GM19328 (cell line): ENCODE results near the gene THOC7.

ENCODE experiments used
- ATAC-seq: cut with Tn5 transposase; IDR thresholded peaks from one replicate; pipeline ENCODE4 v1.9.1; 2021; ENCODE audit warnings: mild to moderate bottlenecking, moderate library complexity; ENCODE audit not compliant: unreplicated experiment

THOC7 gene

GRCh38 chr3:63878394-63879060 lies 14.9 kb upstream of the THOC7 start:
- ATAC-seq = no peak

- ATAC-seq = no peak
These were observed 14.3 kb upstream of the THOC7 start for GRCh38 chr3:63877737-63878393.

DNA sequence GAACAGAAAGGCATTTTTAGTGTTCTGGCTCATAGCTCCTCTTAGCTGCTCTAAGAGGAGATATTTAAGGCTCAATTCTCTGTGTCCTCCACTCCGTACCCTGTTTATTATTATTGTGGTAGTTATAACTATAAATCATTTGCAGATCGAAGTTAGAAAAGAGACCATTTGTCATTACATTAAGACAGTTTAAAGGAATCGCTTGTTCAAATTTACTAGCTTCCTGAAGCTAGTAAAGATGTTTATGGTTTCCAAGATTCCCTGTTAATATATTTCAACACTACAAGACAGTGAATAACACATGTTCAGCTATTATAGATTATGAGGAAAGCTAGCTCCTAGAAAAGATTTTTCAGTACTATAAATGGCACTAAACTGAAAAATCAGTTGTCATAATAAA lies 12.7 kb upstream of the THOC7 start:
- no peak for ATAC-seq

DNA sequence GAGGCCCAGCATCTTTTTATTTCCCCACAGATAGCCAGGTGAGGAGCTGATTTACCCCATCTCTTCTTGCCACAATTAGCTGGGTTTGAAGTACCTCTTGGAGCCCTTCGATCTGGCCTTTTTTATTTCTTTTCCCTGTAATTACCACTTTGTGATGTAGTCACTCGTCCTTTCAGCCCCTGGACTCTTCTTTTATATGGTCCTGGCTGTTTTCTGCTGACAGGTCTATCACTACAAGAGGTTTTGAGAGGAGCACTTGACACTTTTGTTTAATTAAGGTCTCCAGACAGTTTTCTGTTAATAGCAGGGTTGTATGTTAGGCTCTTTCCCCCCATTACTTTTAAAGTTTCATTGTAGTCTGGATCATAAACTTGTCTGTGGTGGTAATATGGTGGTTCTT lies 11.9 kb upstream of the THOC7 start:
- no peak for ATAC-seq

DNA sequence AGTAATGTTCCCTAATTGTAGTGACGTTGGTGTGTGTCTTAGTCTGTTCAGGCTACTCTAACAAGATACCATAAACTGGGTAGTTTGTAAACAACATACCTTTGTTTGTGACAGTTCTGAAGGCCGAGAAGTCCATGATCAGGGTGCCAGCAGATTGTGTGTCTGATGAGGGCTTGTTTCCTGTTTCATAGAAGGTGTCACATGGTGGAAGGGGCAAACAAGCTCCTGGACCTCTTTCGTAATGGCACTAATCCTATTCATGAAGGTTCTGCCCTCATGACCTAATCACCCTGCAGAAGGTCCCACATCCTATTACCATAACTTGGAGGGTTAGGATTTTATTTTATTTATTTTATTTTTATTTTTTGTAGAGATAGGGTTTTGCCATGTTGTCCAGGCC lies 11.2 kb upstream of the THOC7 start:
- ATAC-seq = no peak

DNA sequence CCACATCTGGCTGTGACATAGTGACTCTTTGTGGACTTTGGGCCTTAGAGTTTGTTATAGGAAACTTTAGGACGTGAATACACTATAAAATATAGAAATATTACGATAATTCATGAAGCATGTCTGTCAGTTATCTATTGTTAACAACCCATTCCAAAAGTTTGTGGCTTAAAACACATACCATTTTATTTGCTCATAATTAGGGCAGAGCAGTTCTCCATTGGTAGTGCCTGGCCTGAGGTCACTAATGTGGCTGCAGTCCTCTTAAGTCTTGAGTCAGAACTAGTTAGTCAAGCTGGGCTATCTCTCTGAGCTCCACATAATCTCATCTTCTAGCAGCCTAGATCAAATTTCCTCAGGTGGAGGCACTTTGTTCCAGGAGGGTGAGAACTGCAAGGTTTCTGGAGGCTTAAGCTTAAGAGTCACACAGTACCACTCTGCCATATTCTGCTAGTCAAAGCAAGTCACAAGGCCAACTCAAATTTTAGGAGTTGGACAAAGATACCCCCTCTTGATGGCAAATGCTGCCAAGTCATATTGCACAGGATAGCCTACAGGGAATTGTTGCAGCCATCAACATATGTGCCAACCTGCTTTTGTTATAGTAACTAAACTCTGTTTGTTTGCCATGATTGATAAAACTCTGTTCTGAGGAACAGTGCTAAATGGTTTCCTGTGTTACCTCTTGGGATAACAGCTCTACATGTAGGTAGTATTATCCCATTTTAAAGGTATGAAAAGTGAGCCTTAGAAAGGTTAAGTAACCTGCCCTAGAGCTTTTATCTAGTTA lies 8.7 kb upstream of the THOC7 start:
- no peak for ATAC-seq

GRCh38 chr3:63870615-63871005 lies 7.0 kb upstream of the THOC7 start:
- no peak for ATAC-seq

DNA sequence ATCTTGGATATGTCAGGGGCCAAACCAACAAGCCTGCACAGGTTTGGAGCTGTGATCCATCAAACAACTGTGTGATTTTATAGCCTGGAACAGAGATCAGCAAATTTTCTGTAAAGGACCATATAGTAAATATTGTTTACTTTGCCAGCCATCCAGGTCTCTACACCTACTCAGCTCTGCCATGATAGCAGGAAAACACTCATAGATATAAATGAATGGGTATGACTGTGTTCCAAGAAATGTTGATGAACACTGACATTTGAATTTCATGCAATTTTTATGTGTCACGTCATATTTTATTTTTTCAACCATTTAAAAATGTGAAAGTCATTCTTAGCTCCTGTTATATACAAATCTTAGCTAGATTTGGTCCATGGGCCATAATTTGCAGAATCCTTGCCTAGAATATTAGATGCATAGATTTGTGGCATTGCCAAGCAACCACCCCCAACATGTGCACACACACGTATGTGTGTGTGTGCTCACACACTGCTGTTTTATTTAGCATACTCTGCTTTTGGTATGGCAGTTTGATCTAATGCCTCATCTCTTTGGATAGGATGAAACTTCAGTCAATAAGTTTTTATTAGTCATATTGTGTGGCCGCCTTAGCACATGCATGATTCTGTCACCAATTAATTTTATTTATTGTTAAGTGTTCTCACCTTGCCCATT lies 6.5 kb upstream of the THOC7 start:
- no peak for ATAC-seq

- ATAC-seq = no peak
These were observed 3.6 kb upstream of the THOC7 start for GRCh38 chr3:63867225-63867624.

DNA sequence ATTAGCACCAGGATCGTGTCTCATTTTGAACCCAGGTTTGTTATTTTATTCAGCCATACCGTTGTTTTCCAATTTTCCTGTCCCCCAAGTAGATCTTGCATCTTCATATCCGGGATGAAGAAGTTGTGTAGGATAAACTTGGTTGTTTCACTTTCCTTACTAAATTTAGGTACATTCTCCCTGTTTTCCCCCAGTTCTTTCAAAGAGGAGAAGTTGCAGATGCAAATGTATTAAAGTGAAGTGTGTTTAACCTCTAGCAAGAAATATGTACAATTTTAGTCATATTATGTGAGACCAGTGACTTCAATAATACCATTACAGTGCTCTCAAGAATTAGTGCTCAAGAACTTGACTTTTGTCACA lies 1.3 kb upstream of the THOC7 start:
- ATAC-seq = no peak

DNA sequence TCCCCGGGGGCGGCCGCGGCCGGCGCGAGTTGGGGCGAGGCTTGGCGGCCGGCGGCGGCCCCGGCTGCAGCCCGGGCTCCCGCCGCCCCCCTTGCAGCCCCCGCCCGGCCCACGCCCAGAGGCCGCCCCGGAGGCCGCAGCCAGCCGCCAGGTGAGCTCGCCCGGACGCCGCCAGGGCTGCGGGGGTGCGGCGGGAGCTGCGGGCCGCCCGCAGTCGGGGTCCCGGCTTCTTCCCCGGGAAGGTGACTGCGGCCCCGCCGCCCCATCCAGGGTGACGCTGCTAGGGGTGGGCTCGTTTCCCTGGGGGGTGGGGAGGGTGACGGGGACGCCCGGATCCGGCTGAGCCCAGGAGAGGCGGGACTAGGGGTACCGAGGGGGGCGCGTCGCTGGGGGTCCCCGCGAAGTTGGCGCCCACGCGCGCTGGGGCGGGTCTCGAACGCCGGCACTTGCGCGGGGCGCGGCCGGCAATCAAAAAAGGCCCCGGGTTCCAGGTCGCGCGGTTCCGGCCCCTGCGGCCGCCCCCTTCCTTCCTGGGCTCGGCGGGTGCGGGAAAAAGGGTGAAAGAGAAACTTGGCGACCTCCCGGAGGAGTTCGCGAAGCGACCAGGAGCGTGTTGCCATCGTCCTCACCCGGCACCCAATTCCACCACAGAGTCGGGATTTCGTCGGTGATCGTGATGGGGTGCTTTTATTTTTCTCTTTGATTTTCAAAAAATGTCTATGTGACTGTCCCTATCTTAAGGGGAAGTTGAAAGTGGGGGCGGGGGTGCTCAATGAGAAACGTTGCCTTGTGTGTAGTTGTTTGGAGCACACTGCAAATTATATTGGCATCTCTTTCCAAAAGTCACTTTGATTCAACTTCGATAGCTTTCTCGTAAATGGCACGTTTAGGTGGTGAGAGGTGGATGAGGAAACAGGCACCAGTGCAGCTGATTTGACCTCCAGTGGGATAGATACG lies 681 bp upstream of the THOC7 start:
- peak; percentile 43 for ATAC-seq

GRCh38 chr3:63862804-63863149 lies 828 bp downstream of the THOC7 start:
- no peak for ATAC-seq

- no peak for ATAC-seq
These were observed 2.3 kb downstream of the THOC7 start for GRCh38 chr3:63861306-63861705.

GRCh38 chr3:63860776-63861175 lies 2.8 kb downstream of the THOC7 start:
- ATAC-seq = no peak

GRCh38 chr3:63857311-63857710 lies 6.3 kb downstream of the THOC7 start:
- ATAC-seq = no peak

DNA sequence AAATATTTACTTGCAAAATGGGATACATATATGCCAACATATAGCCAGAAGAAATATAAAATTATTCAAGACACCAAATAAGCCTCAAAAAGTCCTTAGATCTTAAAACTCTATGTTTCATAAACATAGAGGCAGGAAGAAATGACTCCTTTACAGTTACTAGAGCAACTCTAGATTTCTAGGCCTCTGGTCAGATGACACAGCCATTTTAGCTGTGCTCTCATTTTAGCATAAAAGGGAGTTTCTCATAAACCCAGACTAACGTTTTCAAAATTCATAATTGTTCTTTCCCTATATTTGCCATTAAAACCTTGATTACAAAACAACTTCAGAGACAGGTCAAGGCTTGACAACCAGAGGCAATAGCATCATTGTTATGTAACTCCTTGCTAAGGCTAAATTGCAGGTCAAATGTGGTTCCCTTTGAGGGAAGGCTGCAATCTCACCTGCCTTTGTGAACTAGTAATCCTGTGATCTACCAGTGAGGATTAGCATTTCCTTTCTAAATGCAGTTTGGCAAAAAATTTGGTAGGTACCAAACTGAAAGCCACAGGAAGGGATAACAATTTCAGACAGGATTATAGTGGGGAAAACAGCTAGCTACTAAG lies 8.2 kb downstream of the THOC7 start:
- no peak for ATAC-seq

DNA sequence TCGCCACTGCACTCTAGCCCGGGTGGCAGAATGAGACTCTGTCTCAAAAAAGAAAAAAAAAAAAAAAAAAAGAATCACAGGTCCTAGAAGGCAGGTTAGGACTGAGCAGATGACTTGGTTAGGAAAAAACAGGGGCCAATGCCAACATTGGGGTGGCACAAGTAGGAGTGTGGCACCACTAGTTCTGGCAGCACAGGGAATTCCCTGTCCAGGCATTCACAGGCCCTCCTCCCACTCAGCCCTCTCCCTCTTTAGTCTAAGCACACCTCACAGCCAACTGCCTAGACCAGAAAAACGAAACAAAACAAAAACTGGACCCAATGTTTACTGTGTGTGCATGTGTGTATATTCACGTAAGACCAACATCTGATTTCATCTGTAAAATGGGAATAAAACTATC lies 10.5 kb downstream of the THOC7 start:
- no peak for ATAC-seq

DNA sequence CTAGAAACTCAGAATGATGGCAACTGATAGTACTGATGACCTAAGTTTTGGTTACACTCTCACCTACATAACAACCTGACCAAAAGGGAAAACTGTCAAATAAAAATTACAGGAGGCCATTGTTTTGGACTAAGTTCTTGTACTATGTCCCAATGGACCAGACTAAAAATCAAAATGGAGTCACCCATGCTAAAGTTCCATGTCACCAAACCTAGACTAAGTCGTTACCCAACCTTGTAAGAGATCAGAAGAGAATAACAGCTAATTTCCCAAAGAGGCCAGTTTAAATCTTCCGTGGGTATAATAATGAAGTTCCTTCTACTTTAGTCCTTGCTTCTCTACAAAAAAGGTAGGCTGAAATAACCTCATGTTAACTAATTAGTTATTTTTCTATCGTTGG lies 12.3 kb downstream of the THOC7 start:
- no peak for ATAC-seq

DNA sequence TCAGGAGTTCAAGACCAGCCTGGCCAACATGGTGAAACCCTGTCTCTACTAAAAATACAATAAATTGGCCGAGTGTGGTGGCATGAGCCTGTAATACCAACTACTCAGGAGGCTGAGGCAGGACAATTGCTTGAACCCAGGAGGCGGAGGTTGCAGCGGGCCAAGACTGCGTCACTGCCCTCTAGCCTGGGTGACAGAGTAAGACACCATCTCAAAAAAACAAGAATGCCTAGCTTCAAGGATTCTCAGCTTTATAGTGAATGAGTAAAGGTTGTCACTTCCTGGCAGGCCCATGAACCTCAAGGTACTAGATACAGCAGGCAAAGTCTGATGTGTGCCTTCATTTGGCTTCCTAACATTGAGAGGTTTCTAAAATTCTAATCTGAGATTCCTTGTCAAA lies 14.4 kb downstream of the THOC7 start:
- ATAC-seq = no peak

DNA sequence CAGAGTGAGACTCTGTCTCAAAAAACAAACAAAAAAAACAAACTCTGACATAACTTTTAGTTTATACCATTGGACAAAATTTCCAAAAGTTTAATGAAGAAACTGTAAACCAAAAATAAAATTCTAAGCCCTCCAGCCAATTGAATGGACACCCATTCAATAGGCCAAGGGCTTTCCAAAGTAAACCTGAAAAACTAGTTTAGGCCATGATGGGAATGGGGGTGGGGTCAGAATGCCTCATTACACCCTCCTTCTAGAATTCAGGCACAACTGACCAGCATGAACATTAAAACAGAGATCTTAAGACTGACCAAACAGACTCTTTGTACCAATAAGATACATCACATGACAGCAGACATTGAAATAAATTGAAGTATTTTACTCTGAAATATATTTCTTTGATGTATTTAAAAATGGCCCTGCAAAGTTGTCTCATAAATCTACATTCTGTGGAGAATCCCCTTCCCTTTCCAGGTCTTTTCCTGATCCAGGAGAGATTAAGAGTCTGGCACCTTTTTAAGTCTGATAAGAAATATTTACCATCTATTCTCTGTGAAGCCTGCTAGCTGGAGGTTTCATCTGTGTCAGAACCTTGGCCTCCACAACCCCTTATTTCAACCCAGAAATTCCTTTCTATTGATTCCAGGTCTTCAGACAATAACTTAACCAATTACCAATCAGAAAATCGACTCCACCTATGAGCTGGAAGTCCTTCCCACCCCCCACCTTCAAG lies 15.7 kb downstream of the THOC7 start:
- no peak for ATAC-seq
